Keratinocyte (primary cell): ENCODE data around the gene CPSF3. TPM values are rescaled to one million over a fixed set of nuclear protein-coding genes. Genes with fewer than 3 reads are reported as not detected.

Experiments
- DNase-seq: peaks from one replicate; pipeline ENCODE4 v3.0.0-alpha.2; 2011; ENCODE audit warnings: low read depth, missing footprints, low spot score
- FAIRE-seq: peaks from 2 replicates; lab custom pipeline; 2011; peaks lifted over from hg19 to GRCh38; lab: Jason Lieb, UNC
- H2AFZ ChIP-seq: 2 replicates; pipeline ENCODE4 v1.6.0; 2012; ENCODE audit warnings: low read length, control low read depth, inconsistent platforms; ENCODE audit not compliant: control insufficient read depth
- H3K27ac ChIP-seq: 2 replicates; pipeline ENCODE4 v1.5.1; 2011; ENCODE audit warnings: low read length; ENCODE audit not compliant: control insufficient read depth, insufficient read depth
- H3K27me3 ChIP-seq: 3 replicates; pipeline ENCODE4 v1.6.0; 2011; ENCODE audit warnings: low read length; ENCODE audit not compliant: control insufficient read depth, insufficient read depth; ENCODE audit errors: extremely low read depth
- H3K36me3 ChIP-seq, 2 experiments: 2 replicates in 1 of 2; 3 replicates in 1 of 2; pipeline ENCODE4 v1.5.1; 2011; ENCODE audit warnings: low read length in 2 of 2, mild to moderate bottlenecking in 1 of 2; ENCODE audit not compliant: control insufficient read depth in 2 of 2, insufficient read depth in 2 of 2; ENCODE audit errors: extremely low read depth in 1 of 2
- H3K4me1 ChIP-seq: 3 replicates; pipeline ENCODE4 v1.5.1; 2011; ENCODE audit warnings: low read length; ENCODE audit not compliant: control insufficient read depth, insufficient read depth; ENCODE audit errors: extremely low read depth
- H3K4me2 ChIP-seq: 3 replicates; pipeline ENCODE4 v1.6.0; 2011; ENCODE audit warnings: low read depth, low read length; ENCODE audit not compliant: control insufficient read depth, insufficient read depth; ENCODE audit errors: extremely low read depth
- H3K4me3 ChIP-seq, 3 experiments: fragments of 200-600 bp in 1 of 3; sonication (generic) in 1 of 3; 2 replicates in 2 of 3; 3 replicates in 1 of 3; pipeline ENCODE4 v1.5.1; 2011 to 2016; ENCODE audit warnings: low read length in 3 of 3, mild to moderate bottlenecking in 3 of 3, control low read depth in 2 of 3, inconsistent platforms in 1 of 3, low read depth in 1 of 3, mixed read lengths in 1 of 3, mixed run types in 1 of 3, moderate library complexity in 1 of 3; ENCODE audit not compliant: control insufficient read depth in 2 of 3, insufficient read depth in 2 of 3; ENCODE audit errors: extremely low read depth in 1 of 3
- H3K79me2 ChIP-seq: 2 replicates; pipeline ENCODE4 v1.6.0; 2012; ENCODE audit warnings: low read length; ENCODE audit not compliant: control insufficient read depth, insufficient read depth
- H3K9ac ChIP-seq: 3 replicates; pipeline ENCODE4 v1.6.0; 2011; ENCODE audit warnings: low read length; ENCODE audit not compliant: control insufficient read depth, insufficient read depth; ENCODE audit errors: extremely low read depth
- H3K9me1 ChIP-seq: 3 replicates; pipeline ENCODE4 v1.6.0; 2011; ENCODE audit warnings: low read length; ENCODE audit not compliant: control insufficient read depth, insufficient read depth; ENCODE audit errors: extremely low read depth
- H3K9me3 ChIP-seq: 2 replicates; pipeline ENCODE4 v1.5.1; 2012; ENCODE audit warnings: low read depth, low read length; ENCODE audit not compliant: control insufficient read depth
- H4K20me1 ChIP-seq: 3 replicates; pipeline ENCODE4 v1.6.0; 2011; ENCODE audit warnings: low read length; ENCODE audit not compliant: control insufficient read depth, insufficient read depth; ENCODE audit errors: extremely low read depth
- EZH2 ChIP-seq: IDR thresholded peaks from one replicate; pipeline ENCODE4 v1.6.1; 2012; ENCODE audit warnings: inconsistent platforms, mild to moderate bottlenecking, low read length, moderate library complexity
- dilution Hi-C: fragments of 300-500 bp; cut with MboI; formaldehyde crosslinking; loops from one replicate; pipeline ENCODE4 v1.7.0; 2020; ENCODE audit warnings: low sequenced_read_pairs; ENCODE audit not compliant: extremely low pct_ligation_motif_present
- polyA plus RNA-seq, 5 experiments: library from polyadenylated mRNA; depleted of rRNA in 3 of 5; stranded (reverse) in 3 of 5; stranded (forward) in 1 of 5; unstranded in 1 of 5; fragments of >200 nt; gene quantifications; 1 replicate in 1 of 5; 2 replicates in 3 of 5; 3 replicates in 1 of 5; pipeline versions ENCODE4 v1.2.1 to v1.2.3, GENCODE V29; 2011 to 2012; ENCODE audit warnings: missing spikeins in 2 of 5, low read depth in 1 of 5, low replicate concordance in 1 of 5
- TF ChIP-seq, protein P1 (sequence below), 3 experiments: IDR thresholded peaks in 1 of 3; conservative IDR thresholded peaks in 1 of 3; optimal IDR thresholded peaks in 1 of 3; 2 replicates in 2 of 3; 3 replicates in 1 of 3; pipeline versions ENCODE3 to v1.5.1; 2011; ENCODE audit warnings: low read length in 3 of 3, mild to moderate bottlenecking in 3 of 3, moderate library complexity in 2 of 3, control low read depth in 1 of 3, inconsistent platforms in 1 of 3; ENCODE audit not compliant: insufficient read depth in 2 of 3; ENCODE audit errors: extremely low read depth in 1 of 3

Gene CPSF3
- polyA plus RNA-seq, 1 donor (not counting 4 experiments of a cell fraction or from before 2014, with no cell fraction given) = 31.1 TPM

DNA sequence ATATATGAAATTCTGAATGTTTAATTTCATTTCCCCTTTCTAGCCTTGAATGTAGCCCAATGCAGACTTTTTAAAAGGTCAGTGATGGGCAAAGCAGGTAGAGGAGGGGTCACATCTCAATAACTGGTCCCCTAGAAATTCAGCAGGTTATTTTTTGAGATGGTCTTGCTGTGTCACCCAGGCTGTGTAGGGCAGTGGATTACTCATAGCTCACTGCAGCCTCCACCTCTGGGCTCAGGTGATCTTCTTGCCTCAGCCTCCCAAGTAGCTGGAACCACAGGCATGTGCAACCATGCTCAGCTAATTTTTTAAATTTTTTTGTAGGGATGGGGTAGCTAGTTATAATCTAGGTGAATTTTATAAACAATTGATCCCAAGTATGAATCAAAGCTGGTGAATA, 59.7 kb downstream of the CPSF3 start:
- H3K36me3 ChIP-seq = peaks cover 27 to 47% of the 10 kb centered on the region in 2 experiments
- dilution Hi-C loops = no loop called here
- no peaks in the 10 kb centered on the region for H4K20me1 ChIP-seq
- peaks cover 2% of the 10 kb centered on the region for H3K79me2 ChIP-seq
- no peaks in the 10 kb centered on the region for H3K9me3 ChIP-seq
- TF ChIP-seq EZH2 = no peak
- TF ChIP-seq, protein P1, sequence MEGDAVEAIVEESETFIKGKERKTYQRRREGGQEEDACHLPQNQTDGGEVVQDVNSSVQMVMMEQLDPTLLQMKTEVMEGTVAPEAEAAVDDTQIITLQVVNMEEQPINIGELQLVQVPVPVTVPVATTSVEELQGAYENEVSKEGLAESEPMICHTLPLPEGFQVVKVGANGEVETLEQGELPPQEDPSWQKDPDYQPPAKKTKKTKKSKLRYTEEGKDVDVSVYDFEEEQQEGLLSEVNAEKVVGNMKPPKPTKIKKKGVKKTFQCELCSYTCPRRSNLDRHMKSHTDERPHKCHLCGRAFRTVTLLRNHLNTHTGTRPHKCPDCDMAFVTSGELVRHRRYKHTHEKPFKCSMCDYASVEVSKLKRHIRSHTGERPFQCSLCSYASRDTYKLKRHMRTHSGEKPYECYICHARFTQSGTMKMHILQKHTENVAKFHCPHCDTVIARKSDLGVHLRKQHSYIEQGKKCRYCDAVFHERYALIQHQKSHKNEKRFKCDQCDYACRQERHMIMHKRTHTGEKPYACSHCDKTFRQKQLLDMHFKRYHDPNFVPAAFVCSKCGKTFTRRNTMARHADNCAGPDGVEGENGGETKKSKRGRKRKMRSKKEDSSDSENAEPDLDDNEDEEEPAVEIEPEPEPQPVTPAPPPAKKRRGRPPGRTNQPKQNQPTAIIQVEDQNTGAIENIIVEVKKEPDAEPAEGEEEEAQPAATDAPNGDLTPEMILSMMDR (optimal IDR thresholded peaks at IDR 0.05 in 1 of 3, IDR thresholded peaks at IDR 0.05 in 1 of 3, conservative IDR thresholded peaks at IDR 0.05 in 1 of 3; ENCODE audit: extremely low read depth in 1 of 3, insufficient read depth in 2 of 3, low read length in 3 of 3) = no peak
- no peak overlapping the region for H3K4me3 ChIP-seq
- H3K4me1 ChIP-seq = no peaks in the 10 kb centered on the region
- no peaks in the 10 kb centered on the region for H3K9me1 ChIP-seq
- H3K9ac ChIP-seq = no peak overlapping the region
- H3K27ac ChIP-seq = no peak overlapping the region
- no peak for FAIRE-seq
- no peak overlapping the region for H3K4me2 ChIP-seq
- no peak for DNase-seq
- no peak overlapping the region for H2AFZ ChIP-seq
- no peaks in the 10 kb centered on the region for H3K27me3 ChIP-seq

DNA sequence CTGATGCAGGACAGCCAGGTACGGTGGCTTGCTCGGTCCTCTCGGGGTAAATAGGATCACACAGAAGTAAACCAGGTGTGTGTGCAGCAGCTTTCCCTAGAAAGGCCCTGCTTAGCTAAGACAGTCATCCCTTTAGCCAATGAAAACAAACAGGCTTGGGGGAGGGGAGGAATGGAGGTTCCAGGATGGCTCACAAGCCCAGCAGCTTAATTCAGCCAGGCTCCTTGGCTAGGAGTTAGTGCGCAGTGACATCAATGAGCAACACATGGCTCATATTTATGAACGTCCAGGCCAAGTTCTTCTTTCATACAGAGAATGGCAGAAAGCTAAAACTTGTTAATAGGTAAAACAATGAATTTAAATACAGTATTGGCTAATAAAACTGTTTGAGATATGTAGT, 61.1 kb downstream of the CPSF3 start:
- no peaks in the 10 kb centered on the region for H3K27me3 ChIP-seq
- dilution Hi-C loops = no loop called here
- H3K36me3 ChIP-seq = peaks cover 27 to 50% of the 10 kb centered on the region in 2 experiments
- DNase-seq = no peak
- H3K9me3 ChIP-seq = no peaks in the 10 kb centered on the region
- no peak overlapping the region for H2AFZ ChIP-seq
- no peak overlapping the region for H3K4me2 ChIP-seq
- no peak overlapping the region for H3K9ac ChIP-seq
- no peak for TF ChIP-seq EZH2
- TF ChIP-seq, protein P1 (optimal IDR thresholded peaks at IDR 0.05 in 1 of 3, IDR thresholded peaks at IDR 0.05 in 1 of 3, conservative IDR thresholded peaks at IDR 0.05 in 1 of 3; ENCODE audit: extremely low read depth in 1 of 3, insufficient read depth in 2 of 3, low read length in 3 of 3) = no peak
- H4K20me1 ChIP-seq = no peaks in the 10 kb centered on the region
- no peaks in the 10 kb centered on the region for H3K4me1 ChIP-seq
- no peaks in the 10 kb centered on the region for H3K79me2 ChIP-seq
- H3K27ac ChIP-seq = no peak overlapping the region
- no peak for FAIRE-seq
- H3K4me3 ChIP-seq = no peak overlapping the region
- H3K9me1 ChIP-seq = no peaks in the 10 kb centered on the region
